NCI-H510A treated with DMSO at 0.1 percent for 48 hours (cell line): ENCODE measurements around the gene RNGTT.

ENCODE experiments used
- DNase-seq: peaks from one replicate; lab custom pipeline; 2025; lab: John Stamatoyannopoulos, UW

Gene RNGTT

DNA sequence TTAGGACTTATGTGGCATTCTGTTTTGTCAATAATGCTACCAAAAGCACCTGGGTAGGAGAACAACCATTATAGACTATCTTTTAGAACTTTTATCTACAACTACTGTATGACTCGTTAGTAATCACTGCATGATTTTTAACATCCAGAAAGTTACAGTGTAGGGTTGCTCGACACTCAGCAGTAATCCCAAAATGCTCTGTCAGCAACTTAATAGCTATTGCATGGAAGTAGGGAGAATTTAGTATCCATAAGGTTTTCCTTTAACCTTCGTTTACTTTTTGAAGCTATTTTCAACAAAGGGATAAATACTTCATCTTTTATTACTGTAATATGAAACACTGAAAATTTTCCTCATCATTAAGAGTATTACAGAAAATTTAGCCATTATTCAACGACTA, 309.5 kb downstream of the RNGTT start:
- no peak for DNase-seq

DNA sequence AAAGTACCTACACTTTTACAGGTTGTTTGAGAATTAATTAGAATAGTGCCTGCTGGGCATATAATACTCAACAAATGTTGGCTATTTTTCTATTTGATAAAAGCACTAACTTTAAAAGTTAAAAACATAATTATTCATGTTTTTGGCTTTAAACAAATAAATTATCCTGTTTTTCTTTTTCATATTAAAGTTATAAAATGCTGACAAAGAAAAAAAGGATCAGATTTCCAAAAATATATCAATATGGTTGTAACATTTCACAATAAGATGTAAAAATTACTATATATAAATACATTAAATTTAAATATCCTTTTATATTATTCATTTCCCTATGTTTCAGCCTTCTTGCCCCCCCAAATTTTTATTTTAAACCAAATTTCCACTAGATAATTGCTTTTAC, 312.0 kb downstream of the RNGTT start:
- DNase-seq, result no peak

DNA sequence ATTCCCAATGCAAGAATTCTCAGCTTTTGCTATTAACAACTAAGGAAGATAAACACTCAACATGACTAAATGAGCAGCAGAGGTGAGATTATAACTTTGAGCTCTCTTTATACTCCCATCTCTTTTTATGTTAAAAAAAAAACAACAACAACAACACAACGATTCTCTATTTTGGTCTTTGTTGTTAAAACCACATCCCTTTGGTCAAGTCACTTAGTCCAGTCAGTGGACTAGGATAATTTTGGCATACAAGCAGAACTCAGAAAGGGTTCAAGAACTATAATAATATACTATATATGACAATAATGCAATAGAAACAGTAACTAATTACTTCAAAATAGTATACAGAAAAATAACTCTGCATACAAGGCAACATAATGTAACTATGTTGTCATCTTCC, 312.4 kb downstream of the RNGTT start:
- DNase-seq, result no peak

DNA sequence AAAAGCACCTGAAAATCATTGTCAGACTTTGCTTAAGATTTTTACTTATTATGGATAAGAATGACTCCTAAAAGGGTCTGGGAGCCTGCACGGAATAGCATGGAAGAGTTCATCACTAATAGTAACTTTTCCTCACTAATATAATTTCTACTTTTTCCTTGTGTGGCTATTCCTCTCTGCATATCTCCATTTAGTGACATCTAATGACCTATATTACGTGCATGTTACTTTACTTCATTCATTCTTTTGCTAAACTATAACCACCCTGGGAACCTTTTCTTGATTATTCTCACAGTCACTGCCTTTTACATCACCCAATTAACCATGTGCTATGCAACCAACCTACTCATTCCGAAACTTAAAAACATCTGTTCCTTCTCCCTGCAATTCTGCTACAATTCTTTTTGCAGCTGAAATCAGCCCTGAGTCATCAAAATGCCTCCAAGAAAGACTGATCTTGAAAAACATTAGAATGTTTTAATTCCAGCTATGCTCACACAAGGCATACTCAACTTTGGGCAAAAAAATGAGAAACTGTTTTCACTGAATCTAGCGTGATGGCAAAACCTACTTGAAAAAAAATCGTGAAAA, 313.3 kb downstream of the RNGTT start:
- no peak for DNase-seq

DNA sequence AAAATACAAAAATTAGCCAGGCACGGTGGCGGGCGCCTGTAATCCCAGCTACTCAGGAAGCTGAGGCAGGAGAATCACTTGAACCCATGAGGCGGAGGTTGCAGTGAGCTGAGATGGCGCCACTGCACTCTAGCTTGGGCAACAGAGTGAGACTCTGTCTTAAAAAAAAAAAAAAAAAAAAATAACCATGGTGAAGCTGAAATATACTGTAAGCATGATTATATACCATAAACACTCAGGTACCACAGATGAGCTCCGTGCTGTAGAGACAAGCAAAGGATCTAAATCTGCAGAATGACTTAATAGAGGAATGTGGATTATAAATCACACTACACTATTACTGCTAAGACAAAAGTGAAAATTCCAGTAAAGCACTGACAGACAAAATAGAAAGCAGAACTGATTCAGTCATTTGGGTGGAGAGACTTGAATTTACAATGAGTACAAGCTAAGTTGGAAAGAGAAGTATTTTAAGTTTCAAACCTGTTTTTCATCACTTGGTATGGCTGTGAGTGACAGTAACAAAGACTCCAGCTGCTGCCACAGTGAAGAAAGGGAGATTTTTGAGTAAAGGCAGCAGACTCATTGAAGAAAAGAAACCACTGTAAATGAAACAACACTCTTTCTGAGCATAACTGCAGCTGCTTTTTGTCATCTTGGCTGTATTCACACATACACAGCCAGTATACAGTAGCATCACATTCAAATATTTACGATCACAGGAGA, 322.1 kb downstream of the RNGTT start:
- no peak for DNase-seq

DNA sequence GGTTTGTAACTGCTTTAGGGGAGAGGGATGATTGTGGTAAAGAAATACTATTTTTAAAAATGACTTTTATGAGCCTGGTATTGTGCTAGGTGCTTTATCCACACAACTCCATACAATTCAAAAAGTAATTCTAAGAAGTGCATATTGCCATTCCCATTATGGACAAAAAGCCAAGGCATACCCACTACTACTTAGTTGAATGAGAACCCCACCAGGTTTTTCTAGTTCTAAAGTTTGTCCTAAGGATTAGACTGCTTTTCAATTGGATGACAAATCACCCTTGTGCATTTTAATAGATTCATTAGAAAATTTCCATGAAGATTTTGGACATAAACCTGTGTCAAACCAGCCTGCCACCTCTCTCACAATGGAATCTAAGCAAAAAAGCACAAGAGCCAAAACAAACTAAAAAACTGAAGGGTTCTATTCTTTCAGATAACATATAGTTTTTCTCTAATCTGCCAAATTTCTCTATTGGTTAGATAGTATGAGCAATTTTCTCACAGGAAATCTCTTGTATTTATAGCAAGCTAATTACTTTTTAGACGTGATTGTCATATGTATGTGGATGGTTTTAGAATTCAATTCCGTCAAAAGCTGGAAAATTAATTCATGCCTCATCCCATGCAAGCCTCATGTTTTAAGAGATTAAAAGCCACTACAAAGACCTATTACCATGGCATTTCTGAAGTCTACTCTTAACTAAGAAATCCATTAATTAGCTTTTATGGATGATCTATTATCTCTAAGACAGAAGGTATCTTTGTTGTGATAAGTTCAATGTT, 325.5 kb downstream of the RNGTT start:
- DNase-seq, result no peak

DNA sequence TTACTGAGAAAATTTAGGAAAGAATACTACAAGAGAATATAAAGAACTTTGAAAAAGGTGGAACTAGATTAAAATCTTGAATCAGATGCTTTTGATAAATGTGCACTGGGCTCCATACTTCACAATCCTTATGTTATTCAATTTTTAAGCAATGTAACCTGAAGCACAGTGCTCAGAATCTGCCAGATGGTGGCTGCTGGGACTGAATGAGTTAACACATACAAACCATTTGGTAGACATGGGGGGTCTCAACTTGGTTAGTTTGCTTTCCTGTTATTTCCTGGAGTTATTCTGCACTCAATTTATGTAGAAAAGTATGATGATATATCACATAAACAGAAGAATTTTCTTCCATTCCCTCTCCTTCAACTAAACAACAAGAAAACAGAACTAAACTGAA, 326.5 kb downstream of the RNGTT start:
- no peak for DNase-seq

DNA sequence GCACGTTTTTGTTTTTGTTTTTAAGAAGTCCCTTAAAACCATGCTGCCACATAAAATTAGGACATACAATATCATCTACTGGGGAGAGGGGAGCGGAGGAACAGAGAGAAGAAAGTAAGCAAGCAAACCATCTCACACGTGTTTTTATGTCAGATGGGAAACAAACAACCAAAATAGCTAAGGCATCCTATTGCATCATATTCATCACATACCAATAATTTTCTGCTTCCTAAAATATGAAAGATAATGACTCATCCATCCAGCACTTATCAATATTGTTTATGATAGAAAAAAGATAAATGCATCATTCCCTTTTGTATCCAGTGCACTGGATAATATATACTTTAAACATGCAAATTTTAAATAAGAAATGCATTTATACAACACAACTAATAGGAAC, 329.6 kb downstream of the RNGTT start:
- no peak for DNase-seq

DNA sequence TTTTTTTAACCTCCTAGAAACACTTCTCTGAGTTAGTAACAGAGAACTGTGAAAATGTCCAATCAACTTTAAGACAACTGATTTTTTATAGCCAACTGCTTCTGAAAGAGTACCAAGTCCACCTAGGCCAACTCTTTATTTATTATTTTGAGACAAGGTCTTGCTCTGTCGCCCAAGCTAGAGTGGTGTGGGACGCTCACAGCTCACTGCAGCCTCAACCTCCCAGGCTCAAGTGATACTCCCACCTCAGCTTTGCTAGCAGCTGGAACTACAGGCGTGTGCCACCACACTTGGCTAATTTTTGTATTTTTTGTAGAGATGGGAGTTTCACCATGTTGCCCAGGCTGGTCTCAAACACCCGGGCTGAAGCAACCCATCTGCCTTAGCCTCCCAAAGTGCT, 331.6 kb downstream of the RNGTT start:
- DNase-seq, result no peak

DNA sequence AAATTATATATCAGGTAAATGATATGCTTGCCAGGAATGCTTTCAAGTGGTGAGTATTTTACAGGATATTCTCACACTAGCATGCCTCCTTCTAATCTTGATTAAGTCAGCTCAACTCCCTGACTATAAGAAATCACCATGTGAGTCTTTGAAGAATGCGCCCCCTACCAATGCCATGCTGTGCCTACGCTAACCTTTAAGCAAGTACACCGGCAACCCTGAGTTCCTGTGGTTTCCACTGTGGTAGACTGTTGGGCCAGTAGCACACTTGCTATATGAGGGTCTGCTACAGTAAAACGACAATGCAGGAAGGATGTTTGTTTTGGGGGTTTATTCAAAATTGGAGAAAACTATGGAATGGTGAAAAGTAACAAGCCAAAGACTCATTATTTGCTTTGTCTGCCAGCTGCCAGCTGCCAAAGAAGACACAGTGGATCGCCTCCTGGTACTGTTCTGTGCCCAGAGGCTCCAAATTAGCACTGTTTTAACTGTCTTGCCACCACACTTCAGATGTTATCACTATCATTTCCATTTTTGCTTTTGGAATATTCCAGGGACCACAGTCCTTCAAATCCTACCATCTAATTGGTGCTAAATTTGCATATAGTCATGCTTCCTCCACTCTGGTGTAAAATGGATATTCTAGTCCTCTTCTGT, 333.5 kb downstream of the RNGTT start:
- DNase-seq, result no peak

DNA sequence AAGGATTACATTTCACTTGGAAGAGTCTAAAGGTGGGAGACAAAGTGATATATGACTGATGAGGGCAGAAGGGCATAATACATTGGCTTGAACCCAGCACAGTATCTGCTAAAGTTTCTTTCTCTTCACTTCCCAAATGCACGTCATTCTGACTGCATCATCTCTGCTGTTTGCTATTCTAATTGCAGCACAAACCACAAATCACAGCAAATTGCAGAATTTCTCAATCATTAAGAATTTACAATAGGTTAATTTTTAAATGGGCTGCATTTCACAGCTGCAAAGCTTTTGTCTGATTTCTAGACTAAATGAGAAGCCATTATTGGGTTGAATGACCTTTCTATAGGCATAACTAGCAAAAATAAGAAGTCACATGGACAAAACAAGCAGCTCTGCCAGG, 337.0 kb downstream of the RNGTT start:
- no peak for DNase-seq

DNA sequence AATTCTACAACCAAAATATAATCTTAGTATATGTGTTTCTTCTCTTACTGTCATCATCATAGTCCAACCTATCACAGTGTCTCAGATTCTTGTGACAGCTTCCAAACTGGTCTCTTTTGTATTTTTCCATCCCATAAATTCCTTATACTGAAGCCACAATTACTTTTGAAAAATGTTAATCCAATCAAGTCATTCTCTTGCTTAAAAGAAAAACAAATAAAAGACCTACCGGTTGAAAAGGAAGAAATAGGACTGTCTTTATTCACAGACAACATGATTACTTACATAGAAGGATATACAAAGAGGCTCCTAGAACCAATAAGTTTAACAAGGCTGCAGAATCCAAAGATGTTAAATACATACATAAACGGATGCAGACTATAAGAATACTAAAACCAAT, 339.9 kb downstream of the RNGTT start:
- no peak for DNase-seq

DNA sequence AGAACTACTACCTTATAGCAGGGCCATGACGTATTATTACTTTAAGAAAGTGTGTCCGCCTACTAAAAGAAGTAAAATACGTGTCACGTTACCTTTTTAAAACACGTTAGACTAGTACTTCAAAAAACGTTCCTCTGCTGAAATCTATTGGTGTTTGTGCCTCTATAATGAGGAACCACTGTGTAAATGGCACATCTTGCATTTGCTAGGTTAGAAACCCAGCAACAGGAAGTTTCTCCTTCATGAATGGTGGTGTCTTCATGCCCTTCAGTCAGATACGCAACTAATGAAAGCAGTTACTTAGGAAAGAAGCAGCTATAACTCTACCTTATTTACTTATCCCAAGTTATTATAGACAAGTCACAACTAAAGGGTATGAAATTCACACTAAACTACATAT, 343.5 kb downstream of the RNGTT start:
- no peak for DNase-seq

DNA sequence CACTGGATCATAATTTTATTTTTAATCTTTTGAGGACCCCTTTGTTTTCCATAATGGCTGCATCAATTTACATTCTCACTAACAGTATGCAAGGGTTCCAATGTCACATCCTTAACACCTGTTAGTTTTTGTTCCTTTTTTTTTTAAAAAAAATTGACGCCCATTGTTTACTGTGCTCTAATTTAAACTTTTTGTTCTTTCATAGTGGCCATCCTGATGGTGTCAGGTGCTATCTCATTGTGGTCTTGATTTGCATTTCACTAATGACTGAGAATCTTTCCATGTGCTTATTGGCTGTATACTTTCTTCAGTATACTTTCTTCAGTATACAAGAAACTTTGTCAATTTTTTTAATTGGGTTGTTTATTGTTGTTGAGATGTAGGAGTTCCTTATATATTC, 347.0 kb downstream of the RNGTT start:
- DNase-seq, result no peak

DNA sequence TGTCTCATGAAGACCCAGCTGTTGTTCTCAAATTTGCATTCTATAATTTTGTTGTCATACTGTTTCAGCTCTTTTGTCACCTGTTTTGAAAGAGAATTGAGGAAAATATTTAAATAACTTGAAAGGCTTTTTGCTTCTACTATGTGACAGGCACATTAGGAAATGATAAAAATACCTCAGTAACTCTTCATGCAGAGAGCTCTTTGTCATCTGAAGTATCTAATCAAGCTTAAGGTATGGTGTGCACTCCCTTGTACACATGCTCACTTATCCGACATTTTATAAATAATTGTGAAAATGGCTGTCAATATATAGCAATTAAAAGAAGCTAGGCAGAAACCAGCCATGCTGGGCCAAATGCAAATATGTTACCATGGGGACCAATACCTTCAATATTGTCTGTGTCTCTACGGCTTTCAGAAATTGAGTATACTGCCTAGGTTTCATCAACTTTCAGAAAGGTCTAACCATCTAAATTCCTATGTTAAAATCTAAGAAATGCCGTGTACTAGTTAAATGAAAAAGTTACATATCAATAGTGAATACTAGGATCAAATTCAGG, 349.0 kb downstream of the RNGTT start:
- DNase-seq, result no peak

DNA sequence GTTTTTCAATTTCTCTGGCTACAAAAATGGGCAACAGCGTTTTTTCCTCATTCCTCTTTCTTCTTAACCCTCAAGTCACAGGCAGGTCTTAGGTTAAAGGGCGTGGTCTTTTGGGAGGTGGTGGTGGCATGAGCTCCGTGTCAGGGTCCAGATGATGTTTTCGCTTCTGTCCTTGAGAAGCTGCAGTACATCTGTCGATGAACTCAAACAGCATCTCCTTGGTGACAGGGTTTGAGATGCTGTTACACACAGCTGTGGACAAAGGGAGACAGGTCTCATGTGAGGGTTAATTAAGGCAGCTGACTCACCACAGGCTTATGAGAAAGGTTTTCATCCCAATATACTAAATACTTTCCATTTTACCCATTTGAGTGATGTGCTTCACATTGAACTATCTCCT, 350.8 kb downstream of the RNGTT start:
- DNase-seq, result no peak

DNA sequence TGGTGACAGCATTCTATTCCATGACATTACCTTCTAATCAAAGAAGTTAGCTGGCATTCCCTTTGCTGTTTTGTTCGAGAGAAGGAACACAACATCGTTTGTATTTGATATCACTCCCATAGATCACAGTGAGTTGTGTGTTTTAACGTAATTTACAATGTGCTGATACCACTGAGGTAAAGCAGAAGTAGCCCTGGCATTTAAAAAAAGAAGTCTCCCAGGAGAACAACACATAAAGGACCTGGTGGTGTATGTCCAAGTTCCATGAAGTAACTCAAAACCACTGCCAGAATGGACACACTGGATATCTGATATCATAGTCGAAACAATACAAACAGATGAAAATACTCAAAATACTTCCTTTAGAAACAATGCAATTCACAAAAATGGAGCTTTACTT, 351.7 kb downstream of the RNGTT start:
- no peak for DNase-seq

DNA sequence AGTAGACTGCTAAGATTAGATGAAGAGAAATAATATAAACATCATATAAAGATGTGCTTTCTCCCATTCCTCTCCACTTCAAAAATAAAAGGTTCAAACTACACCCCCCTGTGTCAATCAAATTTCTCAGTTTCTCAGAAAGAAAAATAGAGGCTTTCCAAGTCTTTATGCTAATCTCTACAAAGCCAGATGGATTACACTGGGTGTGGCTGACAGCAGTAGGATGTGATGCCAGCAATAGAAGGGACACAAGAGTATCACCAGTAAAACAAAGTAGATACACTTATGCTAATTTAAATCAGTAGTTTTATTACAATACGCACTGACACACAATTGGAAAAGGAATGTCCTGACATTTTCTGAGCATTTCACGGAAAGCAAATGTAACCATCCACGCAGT, 353.4 kb downstream of the RNGTT start:
- DNase-seq, result no peak

DNA sequence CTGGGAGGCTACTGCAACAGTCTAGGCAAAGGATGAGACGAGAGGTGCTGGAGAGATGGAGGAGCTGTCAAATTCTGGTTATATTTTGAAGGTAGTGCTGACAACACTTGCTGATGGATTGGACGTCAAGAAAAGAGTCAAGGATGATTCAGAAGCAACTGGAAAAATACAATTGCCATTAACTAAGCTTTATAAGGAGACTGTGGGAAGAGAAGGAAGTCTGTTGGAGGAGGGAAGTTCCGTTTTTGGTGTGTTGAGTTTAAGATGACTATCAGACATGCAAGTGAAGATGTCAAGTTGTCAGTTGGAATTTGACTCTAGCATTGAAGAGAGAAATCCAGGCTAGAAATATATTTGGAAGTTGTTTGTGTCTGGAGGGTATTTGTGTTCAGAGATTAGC, 358.1 kb downstream of the RNGTT start:
- no peak for DNase-seq

DNA sequence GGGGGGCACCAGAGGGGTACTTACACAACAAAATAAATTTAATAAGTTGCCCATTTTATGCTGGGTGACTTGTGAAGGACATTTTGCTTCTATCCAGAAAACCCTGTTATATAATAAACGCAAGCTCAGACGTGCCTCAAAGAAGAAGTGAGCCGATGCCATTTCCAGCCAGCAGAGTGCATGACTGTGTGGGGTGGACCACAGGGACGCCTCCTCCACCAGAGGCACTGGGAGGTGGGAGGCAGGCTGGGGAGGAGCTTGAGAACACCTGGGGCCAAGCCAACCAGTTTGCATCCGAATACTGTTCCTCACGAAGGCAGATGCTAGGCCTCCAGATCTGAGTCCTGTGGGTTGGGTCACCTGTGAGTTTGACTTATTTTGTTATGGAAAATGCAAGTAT, 363.8 kb downstream of the RNGTT start:
- no peak for DNase-seq

DNA sequence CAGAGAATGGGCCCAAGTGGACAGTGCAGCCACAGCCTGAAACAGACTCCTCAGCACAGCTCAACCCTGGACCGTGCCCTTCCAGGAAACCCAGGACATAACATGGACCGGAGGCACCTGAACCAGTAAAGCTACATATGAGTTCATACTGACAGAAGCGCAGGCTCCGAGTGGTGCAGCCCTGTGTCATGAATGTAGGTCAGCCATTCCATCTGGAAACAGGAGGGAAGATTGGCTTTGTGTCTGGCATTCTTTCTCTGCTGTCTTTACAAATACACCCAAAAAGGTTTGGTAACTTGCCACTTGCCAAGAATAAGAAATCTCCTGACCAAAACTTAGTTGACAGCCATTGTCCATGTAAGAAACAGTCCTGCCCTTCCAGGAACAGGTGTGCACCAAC, 366.6 kb downstream of the RNGTT start:
- DNase-seq, result no peak

DNA sequence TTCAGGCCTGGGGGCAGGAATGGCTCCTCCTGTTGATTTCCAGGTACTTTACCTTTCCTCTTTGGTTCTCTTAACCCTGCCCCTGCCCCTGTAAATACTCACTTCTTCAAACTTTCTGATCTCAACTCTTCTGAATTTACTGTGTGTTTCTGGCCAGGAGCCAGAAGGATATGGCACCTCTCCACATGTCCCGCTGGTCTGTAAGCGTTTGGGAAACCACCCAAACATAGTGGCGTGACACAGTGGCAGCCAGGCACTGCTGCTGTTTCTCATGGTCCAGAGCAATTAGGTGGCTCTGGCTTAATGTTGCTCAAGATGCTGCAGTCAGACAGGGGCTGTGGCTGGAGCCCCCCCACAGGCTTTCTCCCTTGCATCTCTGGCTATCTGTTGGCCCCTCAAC, 374.5 kb downstream of the RNGTT start:
- no peak for DNase-seq

DNA sequence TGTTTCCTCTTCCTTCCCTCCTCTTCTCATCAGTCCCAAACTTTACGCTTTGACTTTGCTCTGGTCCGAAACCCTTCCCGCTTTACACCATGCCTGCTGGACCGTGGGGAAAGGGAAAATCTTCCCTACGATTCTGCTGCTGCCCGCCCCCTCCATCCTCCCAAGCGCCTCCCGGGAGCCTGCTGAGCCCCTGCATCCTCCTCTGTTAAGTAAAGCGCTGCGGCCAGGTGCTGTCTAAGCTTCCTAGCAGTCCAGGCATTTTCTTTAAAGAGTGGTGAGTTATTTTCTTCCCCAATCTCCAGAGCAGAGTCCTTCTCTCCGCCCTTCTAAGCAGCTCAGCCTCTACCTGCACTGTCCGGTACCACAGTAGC, 376.3 kb downstream of the RNGTT start:
- DNase-seq, result no peak
